HEK293T (cell line): ENCODE data around the gene SEC61A1.

ENCODE experiments used
- ELF4 ChIP-seq: fragments of 450-650 bp; IDR thresholded peaks from 2 replicates; pipeline ENCODE4 v1.6.1; 2017; ENCODE audit warnings: antibody characterized with exemption
- FOXA1 ChIP-seq: fragments of 450-650 bp; IDR thresholded peaks from 2 replicates; pipeline ENCODE4 v1.6.1; 2016; ENCODE audit warnings: mild to moderate bottlenecking
- FOXK2 ChIP-seq: fragments of 450-650 bp; IDR thresholded peaks from 2 replicates; pipeline ENCODE4 v1.6.1; 2016; ENCODE audit warnings: mild to moderate bottlenecking
- FOXM1 ChIP-seq: fragments of 450-650 bp; IDR thresholded peaks from 2 replicates; pipeline ENCODE4 v1.6.1; 2017; ENCODE audit warnings: mild to moderate bottlenecking, borderline replicate concordance
- HDGF ChIP-seq: fragments of 450-650 bp; IDR thresholded peaks from 2 replicates; pipeline ENCODE4 v1.6.1; 2017; ENCODE audit warnings: antibody characterized with exemption, borderline replicate concordance
- NFRKB ChIP-seq: fragments of 450-650 bp; IDR thresholded peaks from 2 replicates; pipeline ENCODE4 v1.6.1; 2016; ENCODE audit warnings: mild to moderate bottlenecking, moderate library complexity
- SP1 ChIP-seq: fragments of 450-650 bp; IDR thresholded peaks from 2 replicates; pipeline ENCODE4 v1.6.1; 2017
- SUZ12 ChIP-seq: fragments of 450-650 bp; IDR thresholded peaks from 2 replicates; pipeline ENCODE4 v1.6.1; 2016; ENCODE audit warnings: mild to moderate bottlenecking
- TARDBP ChIP-seq: fragments of 450-650 bp; IDR thresholded peaks from 2 replicates; pipeline ENCODE4 v1.6.1; 2016
- ZNF384 ChIP-seq: fragments of 450-650 bp; IDR thresholded peaks from 2 replicates; pipeline ENCODE4 v1.6.1; 2016
- TF ChIP-seq, protein P1 (sequence below): fragments of 450-650 bp; IDR thresholded peaks from 2 replicates; pipeline ENCODE4 v1.6.1; 2016

DNA sequence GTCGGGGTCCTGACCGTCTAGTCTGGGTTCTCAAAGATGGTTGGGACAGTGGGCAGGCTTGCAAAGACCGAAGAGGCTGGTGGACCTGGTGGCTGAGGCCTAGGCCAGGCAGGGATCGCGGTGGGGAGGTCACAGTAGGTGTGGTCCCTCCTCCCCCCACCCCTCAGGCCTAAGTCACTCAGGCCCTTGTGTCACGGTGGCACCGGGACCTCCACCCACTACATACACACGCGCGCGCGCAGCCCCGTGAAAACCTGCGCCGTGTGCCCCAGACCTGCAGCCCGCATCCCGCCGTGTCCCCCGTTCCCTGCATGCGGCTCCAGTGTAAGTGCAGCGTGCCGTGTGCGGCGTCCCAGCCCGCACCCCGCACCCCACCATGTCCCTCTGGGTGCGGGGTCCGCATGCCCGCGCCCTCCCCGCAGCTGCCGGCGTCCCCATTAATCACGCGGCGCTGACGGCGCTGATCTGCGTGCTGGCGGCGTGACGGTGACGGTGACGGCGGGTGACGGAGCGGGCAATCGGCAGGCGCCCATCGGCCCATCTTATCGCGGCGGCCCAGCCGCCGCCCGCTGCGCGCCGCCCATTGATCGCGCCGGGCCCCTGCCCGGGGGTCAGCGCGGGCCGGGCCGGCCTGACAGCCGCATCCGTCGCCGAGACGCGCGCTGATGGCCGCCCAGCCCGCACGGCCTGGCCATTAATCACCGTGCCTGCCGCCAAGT is 24.4 kb downstream of the SEC61A1 start:
- TF ChIP-seq SUZ12 (no peak), NFRKB (no peak), FOXA1 (no peak), ELF4 (no peak), HDGF (no peak), FOXM1 (no peak), SP1 (no peak), FOXK2 (no peak), TARDBP (no peak), ZNF384 (no peak)
- TF ChIP-seq, protein P1, sequence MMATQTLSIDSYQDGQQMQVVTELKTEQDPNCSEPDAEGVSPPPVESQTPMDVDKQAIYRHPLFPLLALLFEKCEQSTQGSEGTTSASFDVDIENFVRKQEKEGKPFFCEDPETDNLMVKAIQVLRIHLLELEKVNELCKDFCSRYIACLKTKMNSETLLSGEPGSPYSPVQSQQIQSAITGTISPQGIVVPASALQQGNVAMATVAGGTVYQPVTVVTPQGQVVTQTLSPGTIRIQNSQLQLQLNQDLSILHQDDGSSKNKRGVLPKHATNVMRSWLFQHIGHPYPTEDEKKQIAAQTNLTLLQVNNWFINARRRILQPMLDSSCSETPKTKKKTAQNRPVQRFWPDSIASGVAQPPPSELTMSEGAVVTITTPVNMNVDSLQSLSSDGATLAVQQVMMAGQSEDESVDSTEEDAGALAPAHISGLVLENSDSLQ, result no peak
